KG1 (cell line): ENCODE measurements around the gene IQSEC1.

Experiments
- DNase-seq: peaks from one replicate; lab custom pipeline; 2025; lab: John Stamatoyannopoulos, UW

The IQSEC1 gene

GRCh38 chr3:12934431-12934830 is 138.8 kb downstream of the IQSEC1 start:
- DNase-seq, result no peak

DNA sequence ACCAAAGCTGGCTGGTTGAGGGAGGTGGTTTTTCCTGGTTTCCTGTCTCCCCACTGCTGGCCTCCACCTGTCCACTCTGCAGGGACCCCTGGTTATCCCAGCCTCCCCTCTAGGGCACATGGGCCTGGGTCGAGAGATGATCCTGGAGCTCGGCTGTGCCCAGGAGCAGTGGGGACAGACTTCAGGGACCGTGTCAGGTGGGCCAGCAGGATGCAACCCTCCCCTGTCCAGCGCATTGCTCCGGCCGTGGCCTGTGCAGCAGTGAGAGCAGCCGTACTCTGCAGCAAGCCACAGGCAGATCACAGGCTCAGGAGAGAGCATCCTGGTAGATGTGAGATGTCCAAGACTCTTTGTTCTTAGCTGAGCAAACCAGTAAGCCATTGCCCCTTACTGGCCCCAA is 139.3 kb downstream of the IQSEC1 start:
- no peak for DNase-seq

GRCh38 chr3:12932754-12933153 is 140.5 kb downstream of the IQSEC1 start:
- no peak for DNase-seq

- DNase-seq, result no peak
These were observed 140.9 kb downstream of the IQSEC1 start for GRCh38 chr3:12932347-12932746.

DNA sequence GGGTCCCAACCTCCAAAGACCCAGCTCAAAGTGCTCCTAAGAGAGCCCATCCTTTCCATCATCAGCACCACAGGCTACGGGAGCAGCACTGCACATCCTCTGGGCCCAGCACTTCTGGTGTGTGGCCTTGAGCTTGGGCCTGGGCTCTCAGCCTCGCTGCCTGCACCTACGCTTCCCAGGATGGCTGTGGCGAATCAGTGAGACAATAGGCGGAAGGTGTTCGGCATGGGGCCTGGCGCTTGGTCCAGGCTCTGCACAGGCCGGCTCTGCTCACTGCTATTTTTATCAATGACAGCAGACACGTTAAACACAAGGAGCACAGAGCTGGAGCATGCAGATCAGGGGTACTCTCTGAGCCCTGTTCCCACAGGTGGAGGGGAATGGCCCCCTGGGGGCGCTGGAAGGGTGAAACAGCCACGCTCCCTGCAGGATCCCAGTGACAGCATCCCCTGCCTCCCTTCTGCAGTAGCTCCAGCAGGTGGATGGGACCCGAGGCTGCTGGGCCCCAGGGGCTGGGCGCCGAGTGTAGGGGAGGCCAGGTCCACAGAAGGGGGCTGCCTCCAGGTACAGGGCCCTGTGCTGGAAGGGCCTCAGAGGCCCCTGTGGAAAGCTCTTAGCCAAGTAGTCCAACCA is 141.8 kb downstream of the IQSEC1 start:
- DNase-seq, result no peak

GRCh38 chr3:12929801-12930200 is 143.4 kb downstream of the IQSEC1 start:
- no peak for DNase-seq

- DNase-seq, result no peak
These were observed 146.6 kb downstream of the IQSEC1 start for GRCh38 chr3:12926660-12927059.

DNA sequence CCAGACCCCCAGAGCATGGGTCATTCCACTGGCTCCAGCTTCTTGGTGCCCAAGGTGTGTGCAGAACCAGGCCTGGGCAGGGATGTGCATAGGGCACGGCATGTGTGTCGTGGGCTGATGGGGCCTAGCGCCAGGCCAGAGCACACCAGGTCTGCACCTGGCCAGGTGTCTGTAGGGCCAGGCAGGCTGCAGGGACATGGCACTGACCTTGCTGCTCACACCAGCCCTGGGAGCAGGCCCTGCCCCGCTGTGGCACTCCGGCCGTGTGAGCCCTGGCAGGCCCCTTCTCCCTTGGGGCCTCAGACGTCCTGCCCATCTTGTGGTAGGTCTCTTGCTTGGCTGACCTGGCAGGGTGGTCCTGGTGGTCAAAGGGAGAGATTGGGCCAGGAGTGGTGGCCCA is 147.6 kb downstream of the IQSEC1 start:
- no peak for DNase-seq

DNA sequence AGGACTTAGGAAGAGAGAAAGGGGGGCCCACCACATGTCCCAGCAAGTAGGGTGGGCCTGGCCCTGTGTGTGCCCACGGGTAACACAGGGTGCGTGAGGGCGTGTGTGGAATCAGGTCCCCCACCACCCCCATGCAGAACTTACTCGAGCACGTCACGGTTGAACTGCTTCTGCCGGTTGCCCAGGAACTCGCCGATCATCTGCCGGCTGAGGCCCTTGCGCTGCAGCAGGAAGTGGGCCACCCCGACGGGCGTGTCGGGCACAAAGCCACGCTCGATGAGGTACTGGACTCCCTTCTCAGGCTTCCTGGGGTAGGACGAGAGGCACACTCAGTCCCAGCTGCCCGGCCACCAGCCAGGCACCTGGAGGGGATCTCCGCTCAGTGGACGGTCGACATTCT is 148.8 kb downstream of the IQSEC1 start:
- DNase-seq, result no peak

- DNase-seq, result no peak
These were observed 150.3 kb downstream of the IQSEC1 start for GRCh38 chr3:12922881-12923431.

DNA sequence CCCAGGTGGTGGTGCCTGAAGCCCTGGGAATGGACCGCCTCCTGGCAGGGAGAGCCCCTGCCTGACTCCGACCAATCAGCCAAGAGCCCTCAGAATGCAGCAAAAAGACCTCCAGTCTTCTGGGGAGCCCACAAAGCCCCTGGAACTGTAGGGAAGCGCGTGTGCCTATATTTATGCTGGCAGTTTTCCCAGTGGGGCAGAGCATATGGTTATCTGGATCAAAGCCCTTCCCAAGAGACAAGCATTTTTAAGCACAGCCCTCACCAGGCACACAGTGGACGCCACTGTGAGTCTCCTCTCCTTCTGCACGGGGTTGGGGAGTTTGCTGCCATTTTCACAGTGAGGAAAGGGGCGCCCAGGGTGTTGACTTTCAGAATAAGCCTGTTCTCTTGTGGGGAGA is 150.9 kb downstream of the IQSEC1 start:
- DNase-seq, result no peak

DNA sequence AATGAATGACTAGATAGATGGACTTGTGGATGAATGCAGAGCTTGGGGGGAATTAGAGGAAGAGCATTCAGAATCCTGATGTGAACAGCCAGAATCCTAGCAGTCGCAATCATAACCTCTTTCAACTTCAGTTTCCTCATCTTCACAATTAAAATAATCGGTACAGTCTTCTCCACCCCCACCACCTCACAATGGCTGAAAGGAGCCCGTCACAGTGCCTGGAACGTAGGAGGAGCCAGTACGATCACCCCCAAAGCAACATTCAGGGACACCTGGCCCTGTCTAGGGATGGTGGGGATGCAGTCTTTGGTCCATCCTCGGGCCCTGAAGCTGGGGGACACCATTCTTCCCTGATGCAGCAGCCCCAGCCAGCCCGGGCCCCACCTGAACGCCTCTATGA is 151.5 kb downstream of the IQSEC1 start:
- DNase-seq, result no peak

DNA sequence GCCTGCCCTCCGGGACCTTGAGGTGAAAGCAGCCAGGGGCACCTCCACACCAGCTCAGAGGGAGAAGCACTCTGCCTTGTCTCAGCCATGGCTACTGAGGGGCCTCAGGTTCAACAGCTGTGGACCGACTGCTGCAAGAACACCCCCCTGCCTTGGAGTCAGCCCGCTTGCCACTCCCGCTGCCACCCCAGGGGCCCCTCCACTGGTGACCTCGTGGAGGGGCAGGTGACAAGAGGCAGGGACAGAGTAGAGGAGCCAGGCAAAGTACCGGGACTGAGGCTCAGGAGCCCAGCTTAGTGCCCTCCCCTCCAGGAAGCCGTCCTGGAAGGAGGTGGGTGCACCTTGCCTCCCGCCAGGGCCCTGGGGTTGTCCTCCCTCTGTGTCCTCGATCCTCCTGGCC is 152.3 kb downstream of the IQSEC1 start:
- no peak for DNase-seq

GRCh38 chr3:12919205-12919604 is 154.0 kb downstream of the IQSEC1 start:
- no peak for DNase-seq

DNA sequence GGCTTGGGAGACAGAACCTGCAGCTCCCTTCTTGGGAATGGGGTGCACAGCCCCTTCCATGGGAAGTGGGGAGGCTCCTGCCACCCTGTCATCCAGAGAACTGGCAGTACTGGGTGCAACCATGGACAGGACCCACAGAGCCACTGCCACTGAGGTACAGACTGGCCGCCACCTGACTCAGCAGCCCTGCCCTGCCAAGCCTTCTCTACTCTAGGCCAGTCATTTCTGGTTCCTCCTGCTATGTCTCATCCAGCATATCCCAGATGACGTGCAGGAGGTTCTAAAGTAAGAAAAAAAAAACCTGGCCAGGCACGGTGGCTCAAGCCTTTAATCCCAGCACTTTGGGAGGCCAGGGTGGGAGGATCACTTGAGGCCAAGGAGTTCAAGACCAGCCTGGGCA is 155.0 kb downstream of the IQSEC1 start:
- no peak for DNase-seq

GRCh38 chr3:12916159-12916558 is 157.1 kb downstream of the IQSEC1 start:
- DNase-seq, result peak; percentile 40

DNA sequence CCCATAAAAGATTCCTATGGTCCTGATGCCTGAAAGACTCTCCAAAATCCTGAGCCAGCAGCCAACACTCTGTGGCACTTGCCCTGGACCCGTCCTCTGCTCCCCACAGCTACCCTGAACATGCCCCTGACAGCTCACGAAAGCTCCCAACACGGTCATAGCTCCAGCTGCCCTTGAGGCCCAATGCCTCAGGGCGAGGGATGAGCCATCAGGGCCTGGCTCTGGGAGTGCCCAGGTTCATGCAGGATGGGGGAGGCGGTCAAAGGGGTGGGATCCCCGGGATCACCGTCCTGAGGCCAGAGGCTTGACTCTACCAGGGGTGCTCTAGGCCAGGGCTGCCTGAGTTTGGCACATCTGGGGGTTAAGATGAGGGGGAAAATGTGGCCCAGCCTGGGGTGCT is 159.1 kb downstream of the IQSEC1 start:
- DNase-seq, result no peak

GRCh38 chr3:12911881-12912415 is 161.3 kb downstream of the IQSEC1 start:
- no peak for DNase-seq

GRCh38 chr3:12910356-12911099 is 162.7 kb downstream of the IQSEC1 start:
- no peak for DNase-seq

- DNase-seq, result no peak
These were observed 163.5 kb downstream of the IQSEC1 start for GRCh38 chr3:12909710-12910109.

GRCh38 chr3:12908859-12909258 is 164.4 kb downstream of the IQSEC1 start:
- no peak for DNase-seq

GRCh38 chr3:12908136-12908730 is 165.0 kb downstream of the IQSEC1 start:
- no peak for DNase-seq

DNA sequence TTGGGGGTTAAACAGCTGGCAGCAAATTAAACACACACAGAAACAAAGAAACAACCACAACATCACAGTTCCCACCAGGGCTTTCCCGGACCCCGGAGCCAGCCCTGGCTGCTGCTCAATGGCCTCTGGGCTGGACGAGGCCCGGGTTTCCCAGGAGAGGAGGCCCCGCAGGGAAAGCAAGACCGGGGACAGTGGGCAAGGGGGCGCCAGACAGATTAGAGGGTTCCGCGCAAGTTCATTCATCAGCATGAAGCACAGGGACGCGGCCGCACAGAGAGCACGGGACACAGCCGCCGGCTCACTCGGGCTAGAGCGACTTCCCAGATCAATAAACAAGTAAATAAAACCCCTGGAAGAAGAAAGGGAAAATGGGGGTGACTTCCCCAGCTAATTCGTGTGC is 165.5 kb downstream of the IQSEC1 start:
- DNase-seq, result no peak
